Astrocyte (in vitro differentiated cells and primary cell): ENCODE data around the gene TYSND1. TPM values are rescaled to one million over a fixed set of nuclear protein-coding genes. Genes with fewer than 3 reads are reported as not detected.

Experiments used
- DNase-seq: peaks from one replicate; pipeline ENCODE4 v3.0.0-alpha.2; 2010; ENCODE audit warnings: low read depth
- FAIRE-seq: peaks from 2 replicates; lab custom pipeline; 2011; peaks lifted over from hg19 to GRCh38; lab: Jason Lieb, UNC
- H2AFZ ChIP-seq: 2 replicates; pipeline ENCODE4 v1.6.0; 2012; ENCODE audit warnings: low read depth, low read length, inconsistent platforms
- H3K27ac ChIP-seq: 2 replicates; pipeline ENCODE4 v1.5.1; 2011; ENCODE audit warnings: low read depth, low read length, inconsistent platforms
- H3K27me3 ChIP-seq: 2 replicates; pipeline ENCODE4 v1.6.0; 2011; ENCODE audit warnings: low read length, inconsistent platforms; ENCODE audit not compliant: insufficient read depth
- H3K36me3 ChIP-seq: 2 replicates; pipeline ENCODE4 v1.5.1; 2011; ENCODE audit warnings: low read length, inconsistent platforms; ENCODE audit not compliant: insufficient read depth
- H3K4me1 ChIP-seq: 2 replicates; pipeline ENCODE4 v1.5.1; 2011; ENCODE audit warnings: low read length, inconsistent platforms; ENCODE audit not compliant: insufficient read depth
- H3K4me2 ChIP-seq: 2 replicates; pipeline ENCODE4 v1.6.0; 2012; ENCODE audit warnings: low read length, inconsistent platforms
- H3K4me3 ChIP-seq: 2 replicates; pipeline ENCODE4 v1.5.1; 2011; ENCODE audit warnings: low read depth, mild to moderate bottlenecking, low read length, inconsistent platforms; ENCODE audit not compliant: insufficient read depth
- H3K79me2 ChIP-seq: 2 replicates; pipeline ENCODE4 v1.6.0; 2012; ENCODE audit warnings: mild to moderate bottlenecking, low read length, inconsistent platforms; ENCODE audit not compliant: insufficient read depth
- H3K9ac ChIP-seq: 2 replicates; pipeline ENCODE4 v1.6.0; 2012; ENCODE audit warnings: mild to moderate bottlenecking, low read length, inconsistent platforms
- H3K9me3 ChIP-seq: 2 replicates; pipeline ENCODE4 v1.5.1; 2012; ENCODE audit warnings: low read depth, mild to moderate bottlenecking, low read length, inconsistent platforms; ENCODE audit not compliant: insufficient read depth
- H4K20me1 ChIP-seq: 2 replicates; pipeline ENCODE4 v1.6.0; 2012; ENCODE audit warnings: low read length, inconsistent platforms; ENCODE audit not compliant: insufficient read depth
- H3K27ac Mint-ChIP-seq: one replicate; pipeline ENCODE4 v1.8.0; 2021; ENCODE audit warnings: mild to moderate bottlenecking, mixed read lengths; ENCODE audit not compliant: unreplicated experiment
- H3K27me3 Mint-ChIP-seq: one replicate; pipeline ENCODE4 v1.8.0; 2021; ENCODE audit warnings: low read depth, mixed read lengths; ENCODE audit not compliant: unreplicated experiment
- H3K36me3 Mint-ChIP-seq: one replicate; pipeline ENCODE4 v1.8.0; 2021; ENCODE audit warnings: low read depth, mixed read lengths; ENCODE audit not compliant: unreplicated experiment
- H3K4me1 Mint-ChIP-seq: one replicate; pipeline ENCODE4 v1.8.0; 2021; ENCODE audit warnings: low read depth, mixed read lengths; ENCODE audit not compliant: unreplicated experiment
- H3K4me3 Mint-ChIP-seq: one replicate; pipeline ENCODE4 v1.8.0; 2021; ENCODE audit warnings: mild to moderate bottlenecking, moderate library complexity, mixed read lengths; ENCODE audit not compliant: unreplicated experiment
- H3K9me3 Mint-ChIP-seq: one replicate; pipeline ENCODE4 v1.8.0; 2021; ENCODE audit warnings: mild to moderate bottlenecking, mixed read lengths; ENCODE audit not compliant: unreplicated experiment
- CTCF ChIP-seq: IDR thresholded peaks from 2 replicates; pipeline ENCODE4 v1.5.1; 2011; ENCODE audit warnings: low read depth, mild to moderate bottlenecking, inconsistent platforms, low read length, moderate library complexity; ENCODE audit not compliant: insufficient read depth
- EZH2 ChIP-seq: IDR thresholded peaks from 2 replicates; pipeline ENCODE4 v1.6.1; 2012; ENCODE audit warnings: mild to moderate bottlenecking, low read length, inconsistent platforms; ENCODE audit not compliant: insufficient read depth
- total RNA-seq: library from RNA; stranded (reverse); gene quantifications from 2 replicates; pipeline ENCODE4 v1.2.1, GENCODE V29; 2021

Gene TYSND1
- total RNA-seq, 1 donor from 2014 or later = 8.9 TPM

GRCh38 chr10:70144372-70145110 lies 2.0 kb downstream of the TYSND1 start:
- Histone ChIP-seq H3K36me3 (peaks cover 3% of the 10 kb centered on the region), H3K4me3 (no peak overlapping the region), H3K4me2 (peak overlapping the region; percentile 85), H3K4me1 (peaks cover 18% of the 10 kb centered on the region), H3K27me3 (no peaks in the 10 kb centered on the region), H3K79me2 (peaks cover 37% of the 10 kb centered on the region), H4K20me1 (peaks cover 56% of the 10 kb centered on the region), H3K9ac (no peak overlapping the region), H3K27ac (no peak overlapping the region), H2AFZ (no peak overlapping the region), H3K9me3 (no peaks in the 10 kb centered on the region)
- Mint-ChIP-seq H3K27me3 (no peaks in the 10 kb centered on the region), H3K4me1 (peaks cover 5% of the 10 kb centered on the region), H3K27ac (peak overlapping the region; percentile 78), H3K9me3 (no peaks in the 10 kb centered on the region), H3K4me3 (peak overlapping the region; percentile 76), H3K36me3 (peaks cover 6% of the 10 kb centered on the region)
- no peak for DNase-seq
- TF ChIP-seq EZH2 (no peak), CTCF (no peak)
- FAIRE-seq = no peak

- Mint-ChIP-seq H3K27me3 (no peaks in the 10 kb centered on the region), H3K36me3 (peaks cover 8% of the 10 kb centered on the region), H3K9me3 (no peaks in the 10 kb centered on the region), H3K4me1 (peaks cover 4% of the 10 kb centered on the region), H3K27ac (peak overlapping the region; percentile 7), H3K4me3 (no peak overlapping the region)
- H3K9ac ChIP-seq = no peak overlapping the region
- no peak overlapping the region for H3K4me3 ChIP-seq
- no peak overlapping the region for H3K4me2 ChIP-seq
- no peaks in the 10 kb centered on the region for H3K9me3 ChIP-seq
- H3K27ac ChIP-seq = no peak overlapping the region
- DNase-seq (no peak), FAIRE-seq (no peak)
- peaks cover 41% of the 10 kb centered on the region for H4K20me1 ChIP-seq
- H2AFZ ChIP-seq = no peak overlapping the region
- peaks cover 18% of the 10 kb centered on the region for H3K4me1 ChIP-seq
- peaks cover 21% of the 10 kb centered on the region for H3K79me2 ChIP-seq
- H3K27me3 ChIP-seq = no peaks in the 10 kb centered on the region
- no peak for TF ChIP-seq EZH2
- no peak for TF ChIP-seq CTCF
- peaks cover 3% of the 10 kb centered on the region for H3K36me3 ChIP-seq
Observed at GRCh38 chr10:70142555-70142954, 3.9 kb downstream of the TYSND1 start.

GRCh38 chr10:70140297-70140696 lies 6.2 kb downstream of the TYSND1 start:
- Histone ChIP-seq H3K4me2 (no peak overlapping the region), H3K9ac (no peak overlapping the region), H3K27me3 (no peaks in the 10 kb centered on the region), H3K36me3 (peaks cover 3% of the 10 kb centered on the region), H4K20me1 (peaks cover 31% of the 10 kb centered on the region), H3K4me1 (peaks cover 7% of the 10 kb centered on the region), H3K9me3 (no peaks in the 10 kb centered on the region), H3K27ac (no peak overlapping the region), H2AFZ (no peak overlapping the region), H3K79me2 (peaks cover 21% of the 10 kb centered on the region), H3K4me3 (no peak overlapping the region)
- FAIRE-seq (no peak), DNase-seq (no peak)
- no peaks in the 10 kb centered on the region for H3K4me1 Mint-ChIP-seq
- H3K9me3 Mint-ChIP-seq = no peaks in the 10 kb centered on the region
- no peak overlapping the region for H3K27ac Mint-ChIP-seq
- no peak for TF ChIP-seq EZH2
- no peak for TF ChIP-seq CTCF
- H3K36me3 Mint-ChIP-seq = peaks cover 12% of the 10 kb centered on the region
- H3K4me3 Mint-ChIP-seq = no peak overlapping the region
- no peaks in the 10 kb centered on the region for H3K27me3 Mint-ChIP-seq
